ENCODE results near the gene KNOP1.

GRCh38 chr16:19733551-19733950 is 15.5 kb upstream of the KNOP1 start:
- TF ChIP-seq EZH2 (IDR thresholded peaks at IDR 0.05; ENCODE audit: borderline replicate concordance, low read depth, low read length, severe bottlenecking) = no peak
- TF ChIP-seq CTCF (IDR thresholded peaks at IDR 0.05; ENCODE audit: borderline replicate concordance, extremely low read depth, low read length, poor library complexity, severe bottlenecking) = no peak

Data from DND-41 (cell line).